ENCODE results near the gene TRIM66.

Gene TRIM66

GRCh38 chr11:8577791-8578581 lies 104.5 kb downstream of the TRIM66 start:
- no peak for DNase-seq (ENCODE audit: low read depth)
- no peak overlapping the region for H3K4me3 ChIP-seq (ENCODE audit: low read depth, low read length)
- TF ChIP-seq POLR2A (IDR thresholded peaks at IDR 0.05; ENCODE audit: extremely low read depth, insufficient read length), result no peak
- no peak for TF ChIP-seq MYC (IDR thresholded peaks at IDR 0.05; ENCODE audit: low read depth, low read length)
- TF ChIP-seq MAX (IDR thresholded peaks at IDR 0.05; ENCODE audit: low read depth, low read length), result no peak
- no peak for TF ChIP-seq CTCF (IDR thresholded peaks at IDR 0.05; ENCODE audit: low read depth, low read length)

- DNase-seq (ENCODE audit: low read depth), result no peak
- no peak overlapping the region for H3K4me3 ChIP-seq (ENCODE audit: low read depth, low read length)
- no peak for TF ChIP-seq CTCF (IDR thresholded peaks at IDR 0.05; ENCODE audit: low read depth, low read length)
- TF ChIP-seq MAX (IDR thresholded peaks at IDR 0.05; ENCODE audit: low read depth, low read length), result no peak
Measured at GRCh38 chr11:8574798-8575197, 107.7 kb downstream of the TRIM66 start.

- H3K4me3 ChIP-seq (ENCODE audit: low read depth, low read length), result no peak overlapping the region
- TF ChIP-seq MYC (IDR thresholded peaks at IDR 0.05; ENCODE audit: low read depth, low read length), result no peak
- TF ChIP-seq MAX (IDR thresholded peaks at IDR 0.05; ENCODE audit: low read depth, low read length), result no peak
- no peak for TF ChIP-seq CTCF (IDR thresholded peaks at IDR 0.05; ENCODE audit: low read depth, low read length)
- no peak for TF ChIP-seq POLR2A (IDR thresholded peaks at IDR 0.05; ENCODE audit: extremely low read depth, insufficient read length)
- DNase-seq (ENCODE audit: low read depth), result no peak
Measured at GRCh38 chr11:8573777-8574176, 108.7 kb downstream of the TRIM66 start.

GRCh38 chr11:8567602-8568198 lies 114.8 kb downstream of the TRIM66 start:
- no peak overlapping the region for H3K4me3 ChIP-seq (ENCODE audit: low read depth, low read length)
- DNase-seq (ENCODE audit: low read depth), result no peak
- TF ChIP-seq CTCF (IDR thresholded peaks at IDR 0.05; ENCODE audit: low read depth, low read length) (no peak), POLR2A (IDR thresholded peaks at IDR 0.05; ENCODE audit: extremely low read depth, insufficient read length) (no peak), MYC (IDR thresholded peaks at IDR 0.05; ENCODE audit: low read depth, low read length) (no peak), MAX (IDR thresholded peaks at IDR 0.05; ENCODE audit: low read depth, low read length) (no peak)

GRCh38 chr11:8566613-8567210 lies 115.8 kb downstream of the TRIM66 start:
- peak; percentile 48 for DNase-seq (ENCODE audit: low read depth)
- no peak overlapping the region for H3K4me3 ChIP-seq (ENCODE audit: low read depth, low read length)
- TF ChIP-seq CTCF (IDR thresholded peaks at IDR 0.05; ENCODE audit: low read depth, low read length) (peak; percentile 26), POLR2A (IDR thresholded peaks at IDR 0.05; ENCODE audit: extremely low read depth, insufficient read length) (no peak), MAX (IDR thresholded peaks at IDR 0.05; ENCODE audit: low read depth, low read length) (no peak), MYC (IDR thresholded peaks at IDR 0.05; ENCODE audit: low read depth, low read length) (no peak)

Measured in NB4 (cell line).